ENCODE measurements around the gene OR10A4. TPM values are rescaled to one million over a fixed set of nuclear protein-coding genes. Genes with fewer than 3 reads are reported as not detected.

The OR10A4 gene
- total and polyA plus RNA-seq, 2 donors (not counting 3 experiments of a cell fraction or from before 2014, with no cell fraction given) = not detected

DNA sequence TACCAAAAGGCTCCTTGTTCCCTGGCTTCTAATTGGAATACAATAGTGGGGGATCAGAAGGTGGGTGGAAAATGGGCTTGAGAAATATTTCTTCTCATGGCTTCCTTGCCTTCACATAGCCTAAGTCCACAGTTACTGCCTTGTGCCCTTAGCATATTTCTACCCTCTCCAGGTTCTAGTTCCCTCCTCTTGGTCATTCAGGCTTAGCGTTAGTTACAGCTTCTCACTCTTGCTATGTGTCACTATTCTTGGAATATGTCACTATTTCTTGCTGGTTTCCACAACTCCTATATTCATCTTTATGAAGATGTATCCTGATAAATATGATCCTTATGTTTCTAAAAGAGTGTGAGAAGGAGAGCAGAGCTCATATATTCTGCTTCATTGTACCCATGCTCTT is 13.4 kb downstream of the OR10A4 start:
- no peaks in the 10 kb centered on the region for H4K20me1 ChIP-seq (replicated peaks; ENCODE audit: control insufficient read depth, extremely low read depth, insufficient read depth, low read length)
- ChIA-PET POLR2A (no interaction called here), CTCF (no interaction called here)
- H3K9me1 ChIP-seq (replicated peaks; ENCODE audit: control insufficient read depth, extremely low read depth, insufficient read depth, low read length) = no peaks in the 10 kb centered on the region
- intact Hi-C loops (cut with micrococcal nuclease) (no loop called here), dilution Hi-C loops (cut with MboI; ENCODE audit: extremely low pct_ligation_motif_present, low sequenced_read_pairs) (no loop called here)
- H3K27ac ChIP-seq (ENCODE audit: insufficient read depth, low read depth, low read length) = no peak overlapping the region
- H3K36me3 ChIP-seq (ENCODE audit: control insufficient read depth in 2 of 2, extremely low read depth in 1 of 2, insufficient read depth in 2 of 2, low read length in 2 of 2) = no peaks in the 10 kb centered on the region
- H3K4me1 ChIP-seq (ENCODE audit: control insufficient read depth, extremely low read depth, insufficient read depth, low read length) = no peaks in the 10 kb centered on the region
- no TSS peak for BruUV-seq (replicated peaks)
- TF ChIP-seq MYC (IDR thresholded peaks at IDR 0.05; ENCODE audit: low read depth, low read length) = no peak
- no peak for TF ChIP-seq CTCF (IDR thresholded peaks at IDR 0.05; ENCODE audit: extremely low read depth in 1 of 2, insufficient read depth in 1 of 2, low read depth in 1 of 2, low read length in 2 of 2)
- TF ChIP-seq POLR2AphosphoS5 (IDR thresholded peaks at IDR 0.05; ENCODE audit: insufficient read depth, low read depth, low read length) = no peak
- no peak for TF ChIP-seq GATA2 (IDR thresholded peaks at IDR 0.05; ENCODE audit: insufficient read depth, insufficient read length, low read depth, low read length)
- TF ChIP-seq MAX (IDR thresholded peaks at IDR 0.05; ENCODE audit: insufficient read depth, insufficient read length) = no peak
- TF ChIP-seq EZH2 (IDR thresholded peaks at IDR 0.05; ENCODE audit: borderline replicate concordance, low read depth, low read length, severe bottlenecking) = no peak
- no peaks in the 10 kb centered on the region for H3K27me3 ChIP-seq (ENCODE audit: control insufficient read depth in 2 of 2, insufficient read depth in 2 of 2, low read length in 2 of 2)
- no peak overlapping the region for H3K4me2 ChIP-seq (ENCODE audit: insufficient read depth, low read length)
- no peak overlapping the region for H2AFZ ChIP-seq (ENCODE audit: low read depth, low read length)
- no peaks in the 10 kb centered on the region for H3K9me3 ChIP-seq (replicated peaks; ENCODE audit: control insufficient read depth, insufficient read depth, low read length)
- no peak overlapping the region for H3K9ac ChIP-seq (replicated peaks; ENCODE audit: extremely low read depth, insufficient read depth, low read length)
- FAIRE-seq (no peak), DNase-seq (ENCODE audit: low read depth, low spot score) (no peak)
- H3K79me2 ChIP-seq (ENCODE audit: control insufficient read depth, insufficient read depth, low read length) = no peaks in the 10 kb centered on the region
- no peak overlapping the region for H3K4me3 ChIP-seq (replicated peaks in 1 of 3; ENCODE audit: insufficient read depth in 1 of 3, low read depth in 1 of 3, low read length in 3 of 3)

DNA sequence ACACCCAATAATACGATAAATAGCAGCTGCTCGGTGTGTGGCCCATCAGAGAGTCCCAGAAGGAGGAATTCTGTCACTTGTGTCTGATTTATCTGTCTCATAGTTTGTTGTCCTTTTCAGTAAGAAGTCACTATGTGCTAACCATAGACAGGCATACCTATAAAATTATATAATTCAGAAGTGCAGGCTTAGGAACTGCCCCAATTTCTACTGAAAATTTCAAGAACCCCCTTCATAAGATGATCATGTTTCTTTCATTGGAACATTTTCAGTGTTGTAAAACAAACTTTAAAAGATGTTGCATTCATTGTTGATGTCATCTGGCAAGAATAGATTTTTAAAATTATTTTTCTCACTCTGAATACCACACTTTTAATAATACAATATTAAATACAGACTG is 16.0 kb downstream of the OR10A4 start, which contains the start of gene OR2D2:
Gene OR2D2 (minus strand): TSS at position 101 of the 400 bp plus-strand sequence. CDS start 0 bp downstream, at position 101.
- H3K79me2 ChIP-seq (ENCODE audit: control insufficient read depth, insufficient read depth, low read length) = no peaks in the 10 kb centered on the region
- no peak within 1 kb of the TSS for H3K9ac ChIP-seq (replicated peaks; ENCODE audit: extremely low read depth, insufficient read depth, low read length)
- CTCF ChIA-PET = no interaction called here
- dilution Hi-C loops (cut with MboI; ENCODE audit: extremely low pct_ligation_motif_present, low sequenced_read_pairs) (no loop called here), intact Hi-C loops (cut with micrococcal nuclease) (no loop called here)
- no peak for TF ChIP-seq CTCF (IDR thresholded peaks at IDR 0.05; ENCODE audit: extremely low read depth in 1 of 2, insufficient read depth in 1 of 2, low read depth in 1 of 2, low read length in 2 of 2)
- no peak for TF ChIP-seq JUN (IDR thresholded peaks at IDR 0.05; ENCODE audit: borderline replicate concordance, insufficient read depth, insufficient read length, low read depth)
- no peak for TF ChIP-seq GATA2 (IDR thresholded peaks at IDR 0.05; ENCODE audit: insufficient read depth, insufficient read length, low read depth, low read length)
- TF ChIP-seq EZH2 (IDR thresholded peaks at IDR 0.05; ENCODE audit: borderline replicate concordance, low read depth, low read length, severe bottlenecking) = no peak
- no peak for TF ChIP-seq POLR2A (IDR thresholded peaks at IDR 0.05; ENCODE audit: low read depth, low read length)
- no peak for TF ChIP-seq MYC (IDR thresholded peaks at IDR 0.05; ENCODE audit: low read depth, low read length)
- TF ChIP-seq POLR2AphosphoS5 (IDR thresholded peaks at IDR 0.05; ENCODE audit: insufficient read depth, low read depth, low read length) = no peak
- no peak for TF ChIP-seq MAX (IDR thresholded peaks at IDR 0.05; ENCODE audit: insufficient read depth, insufficient read length)
- TF ChIP-seq FOS (IDR thresholded peaks at IDR 0.05; ENCODE audit: borderline replicate concordance, insufficient read depth, low read length) = no peak
- H3K4me3 ChIP-seq (replicated peaks in 1 of 3; ENCODE audit: insufficient read depth in 1 of 3, low read depth in 1 of 3, low read length in 3 of 3) = no peak within 1 kb of the TSS
- no peaks in the 10 kb centered on the region for H4K20me1 ChIP-seq (replicated peaks; ENCODE audit: control insufficient read depth, extremely low read depth, insufficient read depth, low read length)
- no peaks in the 10 kb centered on the region for H3K9me1 ChIP-seq (replicated peaks; ENCODE audit: control insufficient read depth, extremely low read depth, insufficient read depth, low read length)
- no peak within 1 kb of the TSS for H3K4me2 ChIP-seq (ENCODE audit: insufficient read depth, low read length)
- H3K4me1 ChIP-seq (ENCODE audit: control insufficient read depth, extremely low read depth, insufficient read depth, low read length) = no peaks in the 10 kb centered on the region
- H3K9me3 ChIP-seq (replicated peaks; ENCODE audit: control insufficient read depth, insufficient read depth, low read length) = no peaks in the 10 kb centered on the region
- POLR2A ChIA-PET = no interaction called here
- no peak within 1 kb of the TSS for H2AFZ ChIP-seq (ENCODE audit: low read depth, low read length)
- no TSS peak for BruUV-seq (replicated peaks)
- H3K36me3 ChIP-seq (ENCODE audit: control insufficient read depth in 2 of 2, extremely low read depth in 1 of 2, insufficient read depth in 2 of 2, low read length in 2 of 2) = no peaks in the 10 kb centered on the region
- no peaks in the 10 kb centered on the region for H3K27me3 ChIP-seq (ENCODE audit: control insufficient read depth in 2 of 2, insufficient read depth in 2 of 2, low read length in 2 of 2)
- no peak for FAIRE-seq
- H3K27ac ChIP-seq (ENCODE audit: insufficient read depth, low read depth, low read length) = no peak within 1 kb of the TSS
- DNase-seq (ENCODE audit: low read depth, low spot score) = no peak
